ENCODE results near the gene CPM. TPM values are rescaled to one million over a fixed set of nuclear protein-coding genes. Genes with fewer than 3 reads are reported as not detected.

The CPM gene
- total RNA-seq, 4 donors from 2014 or later, result 59.0 to 120 (median 79.7) TPM

DNA sequence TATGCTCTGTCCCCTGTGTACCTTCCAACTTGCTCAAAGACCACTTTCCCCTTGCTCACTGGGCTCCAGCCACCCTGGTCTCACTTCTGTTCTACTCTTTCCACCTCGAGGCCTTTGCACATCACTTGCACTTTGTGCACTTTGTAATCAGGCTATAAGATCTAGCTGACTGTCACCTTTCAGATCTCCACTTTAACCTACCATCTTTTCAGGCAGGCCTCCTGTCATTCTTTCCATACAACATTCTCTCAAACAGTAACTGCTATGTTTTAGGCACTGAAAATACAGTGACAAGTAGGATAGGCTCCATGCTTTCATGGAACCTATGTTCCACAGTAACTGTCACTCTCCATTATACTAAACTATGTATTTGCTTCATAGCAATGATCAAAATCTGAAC, 14.0 kb downstream of the CPM start:
- H3K9me3 ChIP-seq, result no peaks in the 10 kb centered on the region
- no peaks in the 10 kb centered on the region for H3K27me3 ChIP-seq
- H3K4me3 ChIP-seq, result no peak overlapping the region
- no peak for TF ChIP-seq POLR2AphosphoS5 (IDR thresholded peaks at IDR 0.05)
- TF ChIP-seq EP300 (IDR thresholded peaks at IDR 0.05), result no peak
- TF ChIP-seq POLR2A (IDR thresholded peaks at IDR 0.05), result no peak
- TF ChIP-seq, protein P1, sequence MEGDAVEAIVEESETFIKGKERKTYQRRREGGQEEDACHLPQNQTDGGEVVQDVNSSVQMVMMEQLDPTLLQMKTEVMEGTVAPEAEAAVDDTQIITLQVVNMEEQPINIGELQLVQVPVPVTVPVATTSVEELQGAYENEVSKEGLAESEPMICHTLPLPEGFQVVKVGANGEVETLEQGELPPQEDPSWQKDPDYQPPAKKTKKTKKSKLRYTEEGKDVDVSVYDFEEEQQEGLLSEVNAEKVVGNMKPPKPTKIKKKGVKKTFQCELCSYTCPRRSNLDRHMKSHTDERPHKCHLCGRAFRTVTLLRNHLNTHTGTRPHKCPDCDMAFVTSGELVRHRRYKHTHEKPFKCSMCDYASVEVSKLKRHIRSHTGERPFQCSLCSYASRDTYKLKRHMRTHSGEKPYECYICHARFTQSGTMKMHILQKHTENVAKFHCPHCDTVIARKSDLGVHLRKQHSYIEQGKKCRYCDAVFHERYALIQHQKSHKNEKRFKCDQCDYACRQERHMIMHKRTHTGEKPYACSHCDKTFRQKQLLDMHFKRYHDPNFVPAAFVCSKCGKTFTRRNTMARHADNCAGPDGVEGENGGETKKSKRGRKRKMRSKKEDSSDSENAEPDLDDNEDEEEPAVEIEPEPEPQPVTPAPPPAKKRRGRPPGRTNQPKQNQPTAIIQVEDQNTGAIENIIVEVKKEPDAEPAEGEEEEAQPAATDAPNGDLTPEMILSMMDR (IDR thresholded peaks at IDR 0.05), result no peak
- peaks cover 6% of the 10 kb centered on the region for H3K4me1 ChIP-seq
- 86% methylated on average over 1 of the region's 1 CpG for WGBS
- H3K27ac ChIP-seq, result peak overlapping the region; percentile 8
- H3K36me3 ChIP-seq, result no peaks in the 10 kb centered on the region
- DNase-seq (ENCODE audit: low spot score in 2 of 2), result no peak

GRCh38 chr12:68915055-68915454, 17.9 kb downstream of the CPM start:
- Histone ChIP-seq H3K9me3 (no peaks in the 10 kb centered on the region), H3K27ac (peak overlapping the region; percentile 36), H3K36me3 (no peaks in the 10 kb centered on the region), H3K27me3 (no peaks in the 10 kb centered on the region), H3K4me3 (no peak overlapping the region), H3K4me1 (peaks cover 6% of the 10 kb centered on the region)
- TF ChIP-seq, protein P1 (IDR thresholded peaks at IDR 0.05), result no peak
- no peak for TF ChIP-seq EP300 (IDR thresholded peaks at IDR 0.05)
- TF ChIP-seq POLR2AphosphoS5 (IDR thresholded peaks at IDR 0.05), result no peak
- TF ChIP-seq POLR2A (IDR thresholded peaks at IDR 0.05), result no peak
- no peak for DNase-seq (ENCODE audit: low spot score in 2 of 2)
- 46% methylated on average over 3 of the region's 3 CpGs for WGBS

DNA sequence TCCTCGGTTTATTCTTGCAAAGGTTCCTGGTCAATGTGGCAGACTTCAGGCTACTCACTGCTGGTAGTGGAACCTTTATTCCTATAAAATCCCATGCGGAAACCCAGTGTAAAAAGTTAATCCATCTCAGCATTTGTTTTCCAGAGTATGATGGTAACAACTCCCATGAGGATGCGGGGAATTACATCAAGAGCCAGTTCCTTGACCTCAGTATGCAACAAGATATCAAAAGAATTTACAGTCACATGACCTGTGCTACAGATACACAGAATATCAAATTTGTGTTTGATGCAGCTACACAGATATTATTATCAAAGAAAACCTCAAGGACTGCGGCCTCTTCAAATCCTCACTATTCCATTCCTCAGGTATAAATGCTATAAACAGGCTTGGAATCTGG, 19.3 kb downstream of the CPM start:
- no peak overlapping the region for H3K27ac ChIP-seq
- no peak for DNase-seq (ENCODE audit: low spot score in 2 of 2)
- H3K4me3 ChIP-seq, result no peak overlapping the region
- H3K9me3 ChIP-seq, result no peaks in the 10 kb centered on the region
- TF ChIP-seq EP300 (IDR thresholded peaks at IDR 0.05), result no peak
- TF ChIP-seq POLR2AphosphoS5 (IDR thresholded peaks at IDR 0.05), result no peak
- TF ChIP-seq POLR2A (IDR thresholded peaks at IDR 0.05), result no peak
- TF ChIP-seq, protein P1 (IDR thresholded peaks at IDR 0.05), result no peak
- H3K4me1 ChIP-seq, result peaks cover 6% of the 10 kb centered on the region
- WGBS, result 86% methylated on average over 4 of the region's 4 CpGs
- no peaks in the 10 kb centered on the region for H3K27me3 ChIP-seq
- H3K36me3 ChIP-seq, result no peaks in the 10 kb centered on the region

DNA sequence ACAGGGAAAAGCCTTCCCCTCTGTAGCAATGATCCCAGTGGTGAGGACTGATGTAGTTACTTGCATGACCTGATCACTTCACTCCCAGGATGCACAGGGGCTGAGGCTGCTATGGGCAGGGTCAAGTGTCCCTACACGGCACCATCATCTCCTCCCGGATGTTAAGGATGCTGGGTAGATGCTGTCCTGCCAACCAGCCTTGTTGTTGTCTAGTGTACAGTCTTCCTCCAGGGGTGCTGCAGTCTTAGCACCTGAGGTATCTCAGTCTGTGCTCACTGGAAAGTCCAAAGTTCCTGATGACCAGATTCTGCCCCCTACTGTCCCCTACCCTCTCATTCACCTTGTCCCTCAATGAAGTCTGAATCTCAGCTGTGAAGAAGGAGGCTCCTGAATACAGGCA, 20.1 kb downstream of the CPM start:
- no peaks in the 10 kb centered on the region for H3K36me3 ChIP-seq

DNA sequence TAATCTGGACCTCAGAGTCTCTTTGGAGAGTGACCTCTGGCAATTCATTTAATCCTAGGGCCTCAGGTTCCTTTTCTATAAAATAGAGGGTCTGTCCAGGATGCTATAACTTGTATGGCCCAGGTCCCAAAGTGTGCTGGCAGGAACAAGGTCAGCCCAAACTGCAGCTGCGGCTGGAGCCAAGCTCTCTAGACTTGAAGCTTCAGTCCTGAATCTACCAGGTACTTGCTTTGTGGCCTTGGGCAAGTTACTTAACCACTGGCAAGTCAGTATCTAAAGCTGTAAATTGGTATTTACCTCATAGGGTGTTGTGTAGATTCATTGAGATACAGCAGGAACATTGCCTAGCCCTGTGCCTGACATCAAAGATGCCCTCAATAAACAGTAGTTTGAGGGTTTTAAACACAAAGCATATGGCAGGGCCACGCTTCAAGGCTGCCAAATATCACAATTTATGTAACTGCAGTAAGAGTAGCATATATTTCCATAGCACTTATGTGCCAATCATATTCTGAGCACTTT, 21.7 kb downstream of the CPM start:
- Histone ChIP-seq H3K27me3 (no peaks in the 10 kb centered on the region), H3K36me3 (no peaks in the 10 kb centered on the region), H3K4me1 (peaks cover 6% of the 10 kb centered on the region), H3K9me3 (no peaks in the 10 kb centered on the region), H3K4me3 (no peak overlapping the region), H3K27ac (no peak overlapping the region)
- TF ChIP-seq, protein P1 (IDR thresholded peaks at IDR 0.05), result no peak
- TF ChIP-seq POLR2A (IDR thresholded peaks at IDR 0.05) (no peak), EP300 (IDR thresholded peaks at IDR 0.05) (no peak), POLR2AphosphoS5 (IDR thresholded peaks at IDR 0.05) (no peak)
- WGBS, result 70% methylated on average over 2 of the region's 2 CpGs
- DNase-seq (ENCODE audit: low spot score in 2 of 2), result no peak

More for the DNA sequence above, 20.1 kb downstream of the CPM start:
- Histone ChIP-seq H3K4me1 (peaks cover 6% of the 10 kb centered on the region), H3K9me3 (no peaks in the 10 kb centered on the region), H3K27ac (no peak overlapping the region), H3K4me3 (no peak overlapping the region), H3K27me3 (no peaks in the 10 kb centered on the region)
- WGBS, result 73% methylated on average over 2 of the region's 2 CpGs
- TF ChIP-seq POLR2AphosphoS5 (IDR thresholded peaks at IDR 0.05) (no peak), EP300 (IDR thresholded peaks at IDR 0.05) (no peak), POLR2A (IDR thresholded peaks at IDR 0.05) (no peak)
- TF ChIP-seq, protein P1 (IDR thresholded peaks at IDR 0.05), result no peak
- DNase-seq (ENCODE audit: low spot score in 2 of 2), result no peak
